Measurements from ENCODE around the gene FAM3B. TPM values are rescaled to one million over a fixed set of nuclear protein-coding genes. Genes with fewer than 3 reads are reported as not detected.

The FAM3B gene
- total and polyA plus RNA-seq, 9 of the 15 experiments (the other 6 are each of a cell fraction or from before 2014, with no cell fraction given) = 0.04 to 0.18 (median 0.12) TPM; not detected in 5

DNA sequence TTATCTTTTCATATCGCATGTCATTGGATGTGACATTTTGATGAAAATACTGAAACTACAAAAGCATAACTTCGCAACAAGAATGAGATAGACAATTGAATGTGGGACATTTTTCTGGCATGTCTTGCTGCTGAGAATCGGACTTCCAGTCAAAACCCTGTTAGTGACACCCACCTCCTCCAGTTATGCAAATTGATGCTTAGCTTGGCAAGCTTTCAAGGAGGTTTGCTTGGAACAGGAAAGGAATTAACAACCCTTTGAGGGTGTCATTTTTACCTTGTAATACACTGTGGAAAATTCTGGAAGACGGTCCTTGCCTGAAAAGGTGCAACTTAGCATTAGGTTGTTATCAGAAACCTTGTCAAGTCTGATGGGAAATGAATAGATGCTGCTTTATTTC, 38.8 kb upstream of the FAM3B start (continued):
- TF ChIP-seq, protein P1, sequence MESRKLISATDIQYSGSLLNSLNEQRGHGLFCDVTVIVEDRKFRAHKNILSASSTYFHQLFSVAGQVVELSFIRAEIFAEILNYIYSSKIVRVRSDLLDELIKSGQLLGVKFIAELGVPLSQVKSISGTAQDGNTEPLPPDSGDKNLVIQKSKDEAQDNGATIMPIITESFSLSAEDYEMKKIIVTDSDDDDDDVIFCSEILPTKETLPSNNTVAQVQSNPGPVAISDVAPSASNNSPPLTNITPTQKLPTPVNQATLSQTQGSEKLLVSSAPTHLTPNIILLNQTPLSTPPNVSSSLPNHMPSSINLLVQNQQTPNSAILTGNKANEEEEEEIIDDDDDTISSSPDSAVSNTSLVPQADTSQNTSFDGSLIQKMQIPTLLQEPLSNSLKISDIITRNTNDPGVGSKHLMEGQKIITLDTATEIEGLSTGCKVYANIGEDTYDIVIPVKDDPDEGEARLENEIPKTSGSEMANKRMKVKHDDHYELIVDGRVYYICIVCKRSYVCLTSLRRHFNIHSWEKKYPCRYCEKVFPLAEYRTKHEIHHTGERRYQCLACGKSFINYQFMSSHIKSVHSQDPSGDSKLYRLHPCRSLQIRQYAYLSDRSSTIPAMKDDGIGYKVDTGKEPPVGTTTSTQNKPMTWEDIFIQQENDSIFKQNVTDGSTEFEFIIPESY (CRISPR knock-in tag; IDR thresholded peaks at IDR 0.05) = no peak
- TF ChIP-seq, protein P2, sequence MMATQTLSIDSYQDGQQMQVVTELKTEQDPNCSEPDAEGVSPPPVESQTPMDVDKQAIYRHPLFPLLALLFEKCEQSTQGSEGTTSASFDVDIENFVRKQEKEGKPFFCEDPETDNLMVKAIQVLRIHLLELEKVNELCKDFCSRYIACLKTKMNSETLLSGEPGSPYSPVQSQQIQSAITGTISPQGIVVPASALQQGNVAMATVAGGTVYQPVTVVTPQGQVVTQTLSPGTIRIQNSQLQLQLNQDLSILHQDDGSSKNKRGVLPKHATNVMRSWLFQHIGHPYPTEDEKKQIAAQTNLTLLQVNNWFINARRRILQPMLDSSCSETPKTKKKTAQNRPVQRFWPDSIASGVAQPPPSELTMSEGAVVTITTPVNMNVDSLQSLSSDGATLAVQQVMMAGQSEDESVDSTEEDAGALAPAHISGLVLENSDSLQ (IDR thresholded peaks at IDR 0.05) = no peak
- TF ChIP-seq GTF2A2 (tag; IDR thresholded peaks at IDR 0.05) (no peak), SRSF1 (IDR thresholded peaks at IDR 0.05; ENCODE audit: low read depth, low read length) (no peak), TRIM24 (IDR thresholded peaks at IDR 0.05) (no peak)
- TF ChIP-seq, protein P3, sequence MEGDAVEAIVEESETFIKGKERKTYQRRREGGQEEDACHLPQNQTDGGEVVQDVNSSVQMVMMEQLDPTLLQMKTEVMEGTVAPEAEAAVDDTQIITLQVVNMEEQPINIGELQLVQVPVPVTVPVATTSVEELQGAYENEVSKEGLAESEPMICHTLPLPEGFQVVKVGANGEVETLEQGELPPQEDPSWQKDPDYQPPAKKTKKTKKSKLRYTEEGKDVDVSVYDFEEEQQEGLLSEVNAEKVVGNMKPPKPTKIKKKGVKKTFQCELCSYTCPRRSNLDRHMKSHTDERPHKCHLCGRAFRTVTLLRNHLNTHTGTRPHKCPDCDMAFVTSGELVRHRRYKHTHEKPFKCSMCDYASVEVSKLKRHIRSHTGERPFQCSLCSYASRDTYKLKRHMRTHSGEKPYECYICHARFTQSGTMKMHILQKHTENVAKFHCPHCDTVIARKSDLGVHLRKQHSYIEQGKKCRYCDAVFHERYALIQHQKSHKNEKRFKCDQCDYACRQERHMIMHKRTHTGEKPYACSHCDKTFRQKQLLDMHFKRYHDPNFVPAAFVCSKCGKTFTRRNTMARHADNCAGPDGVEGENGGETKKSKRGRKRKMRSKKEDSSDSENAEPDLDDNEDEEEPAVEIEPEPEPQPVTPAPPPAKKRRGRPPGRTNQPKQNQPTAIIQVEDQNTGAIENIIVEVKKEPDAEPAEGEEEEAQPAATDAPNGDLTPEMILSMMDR (IDR thresholded peaks at IDR 0.05 in 2 of 3, conservative IDR thresholded peaks at IDR 0.05 in 1 of 3; ENCODE audit: insufficient read depth in 2 of 3, low read depth in 1 of 3, low read length in 3 of 3) = no peak
